22Rv1 (cell line): ENCODE measurements around the gene PDE9A.

Experiments
- H3K27ac ChIP-seq: fragments of 450-650 bp; 2 replicates; pipeline ENCODE4 v1.5.1; 2017
- ZFX ChIP-seq: fragments of 450-650 bp; IDR thresholded peaks from 2 replicates; pipeline ENCODE4 v1.6.1; 2017; ENCODE audit warnings: antibody characterized with exemption, borderline replicate concordance
- TF ChIP-seq, protein P1 (sequence below): fragments of 450-650 bp; IDR thresholded peaks from 2 replicates; pipeline ENCODE4 v1.5.1; 2017; ENCODE audit warnings: mild to moderate bottlenecking

PDE9A gene

DNA sequence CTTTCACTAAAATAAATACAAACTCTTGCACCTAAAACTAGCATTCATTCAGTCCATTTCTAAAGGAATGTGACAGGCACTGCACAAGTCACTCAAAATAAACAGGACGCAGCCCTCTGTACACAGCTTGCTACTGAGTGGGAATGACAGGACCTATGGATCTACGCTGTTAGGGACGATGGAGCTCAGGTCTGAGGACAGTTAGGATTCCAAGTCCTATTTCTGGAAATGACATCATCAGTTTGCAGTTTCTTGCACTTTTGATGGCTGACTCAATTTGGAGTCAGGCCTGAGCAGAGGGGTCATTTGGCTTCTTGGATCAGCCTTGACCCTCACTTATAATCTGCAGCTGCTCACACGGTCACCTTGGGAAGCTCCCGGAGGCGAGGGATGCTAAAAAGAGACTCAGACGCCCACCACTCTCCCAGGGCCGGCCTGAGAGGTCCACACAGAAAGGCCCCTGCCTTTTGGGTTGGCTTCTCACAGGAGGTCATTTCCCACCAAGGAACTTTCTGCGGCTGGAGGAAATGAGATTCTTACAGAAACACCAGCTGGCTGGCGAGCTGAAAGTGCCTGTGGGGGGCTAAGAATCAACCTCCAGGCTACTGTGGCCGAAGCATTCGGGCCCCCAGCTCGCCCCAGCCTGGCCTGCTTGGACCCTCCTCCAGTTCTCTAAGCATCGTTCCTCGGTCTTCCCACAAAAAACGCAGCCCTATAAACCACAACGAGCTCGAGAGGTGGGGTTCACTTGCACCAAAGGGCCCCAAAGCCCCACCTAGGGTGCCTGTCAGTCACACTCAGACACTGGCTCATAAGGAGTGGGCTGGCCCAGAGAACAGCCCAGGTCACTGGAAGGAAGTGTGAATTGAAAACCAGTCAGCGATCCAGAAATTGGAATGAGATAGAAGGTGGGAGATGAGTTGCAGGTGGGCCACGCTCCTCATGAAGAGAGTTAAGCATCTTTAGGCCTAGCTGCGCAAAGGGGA lies 8.9 kb upstream of the PDE9A start:
- no peak overlapping the region for H3K27ac ChIP-seq
- TF ChIP-seq, protein P1, sequence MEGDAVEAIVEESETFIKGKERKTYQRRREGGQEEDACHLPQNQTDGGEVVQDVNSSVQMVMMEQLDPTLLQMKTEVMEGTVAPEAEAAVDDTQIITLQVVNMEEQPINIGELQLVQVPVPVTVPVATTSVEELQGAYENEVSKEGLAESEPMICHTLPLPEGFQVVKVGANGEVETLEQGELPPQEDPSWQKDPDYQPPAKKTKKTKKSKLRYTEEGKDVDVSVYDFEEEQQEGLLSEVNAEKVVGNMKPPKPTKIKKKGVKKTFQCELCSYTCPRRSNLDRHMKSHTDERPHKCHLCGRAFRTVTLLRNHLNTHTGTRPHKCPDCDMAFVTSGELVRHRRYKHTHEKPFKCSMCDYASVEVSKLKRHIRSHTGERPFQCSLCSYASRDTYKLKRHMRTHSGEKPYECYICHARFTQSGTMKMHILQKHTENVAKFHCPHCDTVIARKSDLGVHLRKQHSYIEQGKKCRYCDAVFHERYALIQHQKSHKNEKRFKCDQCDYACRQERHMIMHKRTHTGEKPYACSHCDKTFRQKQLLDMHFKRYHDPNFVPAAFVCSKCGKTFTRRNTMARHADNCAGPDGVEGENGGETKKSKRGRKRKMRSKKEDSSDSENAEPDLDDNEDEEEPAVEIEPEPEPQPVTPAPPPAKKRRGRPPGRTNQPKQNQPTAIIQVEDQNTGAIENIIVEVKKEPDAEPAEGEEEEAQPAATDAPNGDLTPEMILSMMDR, result no peak
- TF ChIP-seq ZFX, result no peak

GRCh38 chr21:42645211-42646075 lies 8.0 kb upstream of the PDE9A start:
- H3K27ac ChIP-seq, result no peak overlapping the region
- no peak for TF ChIP-seq ZFX
- TF ChIP-seq, protein P1, result no peak

GRCh38 chr21:42646076-42646825 lies 7.2 kb upstream of the PDE9A start:
- no peak overlapping the region for H3K27ac ChIP-seq
- TF ChIP-seq, protein P1, result no peak
- TF ChIP-seq ZFX, result no peak

DNA sequence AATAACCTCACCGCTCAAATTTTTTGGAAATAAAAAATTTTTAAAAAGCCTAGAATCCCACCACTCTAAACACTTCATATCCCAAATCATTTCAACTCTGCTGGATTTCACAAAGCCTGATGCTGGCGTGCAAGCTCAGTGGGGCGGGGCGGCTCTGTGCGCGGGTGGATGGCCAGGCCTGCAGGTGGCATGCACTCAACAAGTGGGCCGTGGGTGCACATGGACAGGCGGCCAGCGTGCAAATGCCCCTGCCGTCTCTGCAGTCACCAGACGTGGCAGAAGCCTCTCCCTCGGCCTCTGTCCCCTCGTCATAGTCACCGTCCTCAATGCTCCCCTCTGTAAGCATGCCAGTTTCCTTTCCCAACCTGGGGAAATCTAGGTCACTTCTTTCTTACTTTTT lies 6.6 kb upstream of the PDE9A start:
- no peak overlapping the region for H3K27ac ChIP-seq
- TF ChIP-seq, protein P1, result no peak
- TF ChIP-seq ZFX, result no peak

GRCh38 chr21:42648606-42649005 lies 4.8 kb upstream of the PDE9A start:
- TF ChIP-seq, protein P1, result no peak
- no peak for TF ChIP-seq ZFX
- no peak overlapping the region for H3K27ac ChIP-seq

GRCh38 chr21:42649122-42650032 lies 4.0 kb upstream of the PDE9A start:
- TF ChIP-seq ZFX, result no peak
- TF ChIP-seq, protein P1, result no peak
- H3K27ac ChIP-seq, result no peak overlapping the region
